RKO (cell line): ENCODE results near the gene LRRFIP1.

Source experiments
- DNase-seq: peaks from one replicate; pipeline ENCODE4 v3.0.0-alpha.2; 2016; ENCODE audit warnings: low spot score

The LRRFIP1 gene

DNA sequence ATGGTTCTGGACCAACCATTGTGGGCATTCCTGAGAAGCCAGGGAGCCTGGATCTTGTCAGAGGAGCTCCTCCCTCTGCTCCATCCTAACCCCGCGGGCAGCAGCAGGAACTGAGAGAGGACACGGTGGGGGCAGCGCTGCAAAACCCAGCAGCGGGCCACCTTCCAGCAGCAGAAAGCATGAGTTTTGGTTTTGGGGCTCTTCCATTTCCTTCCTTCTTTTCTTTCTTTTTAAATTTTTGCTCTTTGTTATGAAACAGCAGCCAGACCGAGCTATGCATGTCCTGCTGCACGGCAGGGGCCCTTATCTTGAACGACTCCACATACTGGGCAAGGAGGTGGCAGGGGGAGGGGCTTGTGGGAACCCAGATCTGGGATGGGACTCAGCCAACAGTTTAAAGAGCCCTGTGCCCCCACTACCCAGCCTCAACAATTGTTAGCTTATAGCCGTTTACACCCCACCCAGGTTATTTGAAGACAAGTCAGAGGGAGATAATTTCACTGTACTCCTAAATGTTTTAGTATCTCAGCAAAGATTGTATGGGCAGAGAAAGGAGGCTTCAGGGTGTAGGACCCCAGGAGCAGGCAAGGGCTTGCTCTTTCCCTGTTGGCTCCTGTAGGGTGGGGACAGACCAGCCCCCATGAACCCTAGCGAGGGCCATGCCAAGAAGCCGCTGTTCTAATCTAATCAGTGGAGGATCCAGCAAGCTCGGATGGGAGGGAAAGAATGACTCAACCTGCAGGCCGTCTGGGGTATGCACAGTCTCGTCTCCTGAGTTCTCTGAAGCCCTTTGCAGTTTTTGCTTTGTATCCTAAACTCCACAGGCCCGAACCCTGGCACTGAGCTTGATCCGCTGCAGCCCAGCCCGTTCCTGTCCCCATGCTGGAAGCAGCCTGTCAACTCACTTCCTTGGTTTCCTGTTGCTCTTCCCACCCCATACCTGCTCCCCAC is 75.3 kb downstream of the LRRFIP1 start:
- DNase-seq: no peak

DNA sequence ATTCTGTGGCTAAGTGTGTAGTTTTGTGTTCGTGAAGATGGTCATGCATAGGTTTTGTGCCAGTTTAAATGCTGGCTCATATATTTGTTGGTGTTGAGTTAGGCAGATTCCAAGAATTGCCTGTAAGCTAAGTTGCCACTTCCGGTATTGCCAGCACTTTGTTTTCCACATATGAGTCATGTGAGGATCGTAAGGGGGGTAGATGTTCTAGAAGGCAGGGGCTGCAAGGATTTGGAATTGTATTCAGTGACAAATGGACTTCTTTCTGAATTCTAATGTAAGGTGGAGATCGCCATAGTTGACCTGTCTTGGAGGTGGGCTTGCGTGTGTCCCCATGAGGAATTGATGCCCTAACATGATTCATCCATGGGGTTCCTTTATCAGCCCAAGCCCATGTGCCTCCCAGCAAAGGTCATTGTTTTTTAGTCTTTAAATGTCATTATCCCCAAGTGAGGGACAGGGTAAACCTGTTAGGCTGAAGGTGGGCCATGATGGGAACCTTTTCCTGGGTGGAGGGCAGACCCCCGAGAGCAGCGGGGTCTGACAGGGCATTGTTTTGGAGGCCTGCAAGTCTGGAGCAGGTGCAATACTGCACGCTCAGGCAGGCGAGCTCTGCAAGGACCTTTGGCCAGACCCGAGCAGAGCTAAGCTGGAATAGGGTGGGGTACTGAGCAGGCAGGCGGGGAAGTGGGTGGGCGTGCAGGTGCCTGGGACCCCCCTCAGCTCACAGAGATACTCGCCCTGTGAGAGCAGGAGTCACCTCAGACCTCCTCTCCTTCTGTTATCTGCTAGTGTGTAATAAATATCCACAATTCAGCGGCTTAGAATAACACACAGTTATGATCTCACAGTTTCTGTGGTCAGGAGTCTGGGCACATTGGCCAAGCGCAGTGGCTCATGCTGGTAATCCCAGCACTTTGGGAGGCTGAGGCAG is 77.4 kb downstream of the LRRFIP1 start:
- DNase-seq: peak; percentile 34

DNA sequence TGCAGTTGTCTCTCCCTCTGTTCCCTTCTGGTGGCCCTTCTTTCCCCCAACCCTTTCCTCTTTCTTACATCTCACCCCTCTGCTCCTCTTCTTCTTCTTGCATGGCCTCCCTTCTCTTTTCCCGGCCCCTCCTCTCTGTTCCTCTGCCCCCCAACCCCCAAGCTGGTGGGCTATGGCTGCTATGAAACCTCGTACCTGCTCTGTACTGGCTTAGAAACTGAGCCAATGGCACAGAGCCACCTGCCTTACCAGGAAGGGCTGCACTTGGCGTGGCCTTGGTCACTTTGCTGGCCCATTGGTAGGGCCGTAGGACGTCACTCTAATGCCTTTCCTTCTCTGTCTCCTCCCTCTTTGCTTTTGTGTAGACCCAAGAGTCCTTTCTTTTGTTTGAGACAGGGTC is 78.9 kb downstream of the LRRFIP1 start:
- DNase-seq: no peak

DNA sequence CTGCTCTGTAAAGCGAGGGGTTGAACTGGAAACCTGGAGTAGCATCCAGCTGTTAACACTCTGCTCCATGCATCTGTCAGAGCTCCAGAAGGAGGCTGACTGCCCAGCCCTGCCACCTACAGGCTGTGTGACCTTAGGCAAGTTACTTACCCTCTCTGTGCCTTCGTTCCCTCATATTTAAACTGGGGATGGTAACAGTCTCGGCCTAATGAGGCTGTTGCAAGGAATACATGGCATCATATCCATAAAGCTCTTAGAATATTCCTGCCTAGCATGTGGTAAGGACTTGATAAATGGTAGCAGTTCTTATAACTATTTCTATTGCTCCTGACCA is 80.6 kb downstream of the LRRFIP1 start:
- no peak for DNase-seq

DNA sequence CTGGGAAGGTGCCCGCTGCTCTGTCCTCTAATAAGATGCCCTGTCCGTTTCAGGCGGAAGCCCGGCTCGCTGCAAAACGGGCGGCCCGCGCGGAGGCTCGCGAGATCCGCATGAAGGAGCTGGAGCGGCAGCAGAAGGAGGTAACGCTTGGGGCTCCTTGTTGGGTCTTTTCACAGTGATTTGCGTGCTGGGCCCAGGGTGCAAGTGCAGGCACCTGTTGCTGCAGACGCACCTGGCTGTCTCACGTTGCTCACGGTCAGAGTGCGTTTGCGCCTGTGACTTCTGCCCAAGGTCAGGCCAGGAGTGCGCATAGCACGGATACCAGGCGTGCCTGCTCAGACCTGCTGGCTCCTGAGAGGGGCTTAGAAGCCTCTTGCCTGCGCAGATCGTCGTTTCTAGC is 81.1 kb downstream of the LRRFIP1 start:
- no peak for DNase-seq

DNA sequence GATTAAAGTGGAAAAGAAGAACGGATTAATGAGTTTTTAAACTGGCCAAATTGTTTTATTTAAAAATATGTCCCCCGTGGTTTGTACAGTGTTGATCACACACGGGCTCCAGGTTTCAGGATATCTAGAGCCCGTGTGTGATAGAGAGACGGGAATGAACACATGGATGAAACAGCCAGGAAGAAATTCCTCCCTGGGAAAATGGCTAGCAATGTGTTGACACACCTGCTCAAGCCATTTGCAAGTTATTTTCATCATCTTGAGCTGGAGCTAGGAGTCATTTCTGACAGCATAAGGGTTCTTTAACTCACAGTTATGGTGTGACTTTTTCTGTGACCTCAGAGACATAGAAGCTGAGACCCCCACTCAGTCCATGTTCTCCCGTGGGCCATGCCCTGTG is 81.6 kb downstream of the LRRFIP1 start:
- DNase-seq: no peak

DNA sequence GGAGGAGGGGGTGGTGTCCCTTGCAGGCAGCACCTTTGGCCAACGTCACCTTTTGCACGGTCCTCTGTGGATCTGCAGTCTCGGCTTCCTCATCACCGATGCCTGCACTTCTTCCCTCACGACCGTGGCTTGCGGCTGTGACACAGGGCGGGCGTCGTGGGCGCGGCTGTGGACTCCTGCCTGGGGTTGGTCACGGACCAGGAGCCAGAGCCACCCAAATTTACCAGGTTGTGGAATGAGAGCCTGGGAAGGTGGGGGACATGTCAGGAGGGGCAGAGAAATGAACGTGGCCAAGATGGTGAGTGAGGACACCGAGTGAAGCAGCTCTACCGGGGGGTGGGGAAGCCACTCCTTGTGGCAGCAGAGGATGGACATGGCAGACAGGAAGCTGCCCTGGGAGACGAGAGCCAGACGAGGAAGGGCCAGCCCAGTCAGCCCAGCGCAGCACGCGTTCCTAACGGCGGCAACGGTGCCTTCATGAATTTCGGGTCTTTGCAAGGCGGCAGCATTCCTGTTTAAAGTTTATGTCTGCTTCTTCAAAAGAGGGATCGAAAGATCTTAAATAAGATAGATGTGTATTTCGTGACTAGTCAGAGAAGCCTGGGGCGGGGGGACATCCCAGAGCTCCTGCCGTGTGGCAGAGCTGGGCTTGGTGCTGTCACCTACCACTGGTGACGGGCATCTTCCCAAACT is 84.2 kb downstream of the LRRFIP1 start:
- DNase-seq: no peak

DNA sequence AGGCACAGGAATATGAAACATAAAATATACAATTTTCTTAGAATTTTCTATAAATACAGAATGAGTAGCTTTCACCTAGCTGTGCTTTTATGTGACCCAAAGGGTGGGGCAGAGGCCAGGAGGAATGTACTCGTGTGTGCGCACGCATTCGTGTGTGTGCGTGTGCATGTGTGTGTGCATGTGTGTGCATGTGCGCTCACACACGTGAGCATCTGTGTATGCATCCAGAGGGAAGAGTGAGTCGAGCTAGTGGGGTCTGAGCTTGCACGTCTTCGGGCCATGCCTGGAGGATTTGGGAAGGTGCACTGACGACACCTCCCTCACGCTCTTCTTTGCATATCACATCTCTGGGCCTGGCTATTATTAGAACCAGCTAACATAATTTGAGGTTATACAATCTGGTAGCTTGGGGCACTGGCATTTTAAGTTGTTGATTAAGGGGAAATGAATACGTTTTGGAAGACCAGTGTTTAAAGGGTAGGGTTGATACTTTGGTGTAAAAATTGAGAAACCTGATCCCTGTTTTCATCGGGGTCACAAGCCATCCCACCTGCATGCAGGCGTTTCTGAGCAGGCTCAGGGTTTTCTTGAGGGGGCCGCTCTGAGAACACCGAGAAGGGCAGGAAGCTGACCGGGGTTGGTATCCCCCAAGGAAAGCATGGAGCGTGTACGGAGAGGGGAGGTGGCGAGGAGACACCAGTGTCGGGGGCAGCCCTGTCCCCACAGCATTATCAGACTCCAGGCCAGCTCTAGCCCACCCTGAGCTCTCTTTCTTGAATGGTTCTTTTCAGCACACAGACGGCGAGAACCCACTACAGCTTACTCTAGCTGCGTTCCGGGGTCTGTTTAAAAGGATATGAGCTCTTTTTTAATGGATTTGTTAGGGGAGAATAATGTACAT is 85.3 kb downstream of the LRRFIP1 start:
- DNase-seq: no peak

DNA sequence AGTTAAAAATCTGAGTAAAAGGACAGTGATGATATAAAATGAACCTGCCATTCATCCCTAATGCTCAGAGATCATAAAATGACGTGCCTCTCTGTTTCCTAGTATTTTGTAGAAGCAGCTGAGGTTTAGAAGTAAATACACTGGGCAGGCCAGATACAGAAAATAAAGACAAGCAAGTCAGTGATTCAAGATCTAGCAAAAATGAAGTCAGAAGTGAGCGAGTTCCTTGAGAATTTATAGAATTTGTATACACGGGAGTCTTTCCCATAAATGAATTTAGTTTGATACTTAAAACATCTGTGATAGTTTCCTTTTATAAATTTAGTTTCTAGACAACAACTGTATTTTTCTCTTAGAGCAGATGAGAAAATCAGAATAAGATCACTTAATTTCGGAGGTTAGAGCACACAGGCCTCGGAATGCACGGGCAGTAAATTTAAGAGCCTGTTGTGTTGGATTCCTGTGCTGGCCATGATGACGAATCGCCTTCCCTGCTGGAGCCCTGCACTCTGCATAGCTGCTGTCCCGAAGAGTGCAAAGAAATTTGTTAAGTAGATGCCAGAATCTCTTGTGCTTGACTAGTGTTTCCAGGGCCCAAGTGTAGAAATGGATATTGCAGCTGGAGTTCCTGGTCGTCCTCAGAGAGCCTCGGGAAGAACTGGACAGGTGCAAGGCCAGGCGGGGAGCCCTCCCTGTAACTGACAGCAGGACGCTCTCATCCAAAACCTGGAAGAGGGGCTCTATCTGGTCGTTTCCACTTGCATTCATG is 87.5 kb downstream of the LRRFIP1 start:
- DNase-seq: no peak

DNA sequence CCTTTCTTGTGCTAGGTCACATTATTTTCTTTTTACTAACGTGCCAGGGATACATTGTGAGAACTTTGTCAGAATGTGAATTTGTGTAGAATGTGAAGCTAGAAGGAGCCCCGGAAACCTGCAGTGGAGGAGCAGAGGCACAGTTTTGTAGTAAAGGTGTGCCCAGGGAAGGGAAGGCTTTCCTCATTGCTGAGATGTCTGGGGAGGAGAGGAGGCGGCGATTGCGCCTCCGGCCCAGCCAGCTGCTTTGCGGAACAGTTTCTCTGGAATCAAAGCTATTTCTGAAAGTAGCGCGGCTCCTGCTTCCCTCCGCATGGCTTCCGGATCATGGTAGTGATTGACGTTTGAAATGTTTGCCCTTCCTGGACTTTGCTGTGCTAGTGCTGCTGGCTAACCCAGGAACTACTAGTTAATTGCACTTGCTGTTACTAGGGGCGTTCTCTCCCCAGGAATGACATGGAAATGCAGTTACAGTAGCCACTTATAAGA is 88.1 kb downstream of the LRRFIP1 start:
- no peak for DNase-seq

DNA sequence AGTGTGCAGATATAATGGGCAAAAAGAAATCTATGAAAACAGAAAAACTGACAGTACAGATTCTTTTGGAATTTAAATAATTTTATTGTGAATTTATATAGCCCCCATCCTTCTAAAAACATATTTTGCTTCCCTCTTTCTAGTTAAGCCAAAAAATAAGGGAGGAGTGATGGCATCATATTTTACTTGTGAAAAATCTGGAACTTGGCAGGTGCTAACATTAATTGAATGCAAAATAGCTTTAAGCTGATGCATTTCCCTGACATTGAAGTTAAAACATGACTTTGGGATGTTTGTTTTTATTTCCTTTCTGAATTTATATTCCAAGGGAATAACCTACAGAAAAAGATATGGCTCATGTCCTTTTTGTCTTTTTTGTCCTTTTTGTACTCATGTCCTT is 88.6 kb downstream of the LRRFIP1 start:
- no peak for DNase-seq

DNA sequence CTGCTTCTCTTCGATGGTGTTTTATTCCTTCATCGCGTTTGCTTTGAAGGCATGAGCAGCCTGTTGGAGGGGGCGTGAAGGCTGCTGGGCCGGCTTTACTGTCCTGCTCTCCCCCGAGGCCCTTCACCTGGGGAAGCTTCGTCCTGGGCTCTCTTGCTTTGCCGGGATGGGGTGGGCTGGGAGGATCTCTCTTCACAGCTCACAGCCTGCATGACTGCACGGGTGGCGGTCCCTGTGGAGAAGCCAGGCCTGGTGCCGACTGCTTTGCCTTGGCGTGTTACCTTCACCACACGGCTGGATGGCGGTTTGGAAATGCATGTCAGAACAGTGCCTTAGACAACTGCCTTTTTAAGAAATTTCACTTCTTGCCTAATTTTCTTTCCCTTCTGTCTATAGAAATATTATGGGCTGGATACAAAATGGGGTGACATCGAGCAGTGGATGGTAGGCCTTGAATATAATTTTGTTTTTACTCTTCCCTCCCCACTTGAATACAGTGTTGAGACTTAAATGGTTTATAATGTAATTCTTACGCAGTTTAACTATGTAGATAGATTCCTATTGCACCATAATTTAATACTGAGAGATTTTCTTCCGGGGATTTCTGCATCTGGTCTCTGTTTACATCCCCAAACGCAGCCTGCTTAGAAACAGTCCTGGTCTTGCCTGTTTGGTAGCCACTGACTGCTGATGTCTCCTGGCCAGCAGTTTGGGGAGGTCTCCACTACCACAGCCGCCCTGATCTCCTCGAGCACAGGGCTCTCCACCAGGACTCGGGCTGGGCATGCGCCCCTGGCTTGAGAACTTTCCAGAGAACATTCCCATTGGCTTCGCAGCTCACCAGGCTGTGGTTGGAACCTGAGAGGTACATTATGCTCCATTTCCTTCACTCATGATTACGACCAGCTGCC is 90.2 kb downstream of the LRRFIP1 start:
- no peak for DNase-seq

DNA sequence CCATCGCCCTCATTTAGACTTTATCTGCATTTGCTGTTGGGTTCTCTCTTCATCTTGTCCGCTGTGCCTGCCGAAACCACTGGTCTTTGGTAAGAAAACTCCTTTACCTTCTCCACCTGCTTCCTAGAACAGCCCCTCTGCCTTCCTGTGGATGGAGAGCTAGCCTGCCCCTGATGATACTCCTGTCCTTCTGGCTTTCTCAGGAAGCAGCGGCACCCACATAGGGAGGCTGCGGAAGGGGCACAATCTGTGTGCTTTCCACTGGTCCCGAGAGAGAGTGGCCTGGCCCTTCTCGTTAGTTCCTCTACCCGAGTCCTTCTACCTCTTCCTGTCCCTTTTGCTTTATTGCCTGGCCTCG is 90.9 kb downstream of the LRRFIP1 start:
- no peak for DNase-seq

DNA sequence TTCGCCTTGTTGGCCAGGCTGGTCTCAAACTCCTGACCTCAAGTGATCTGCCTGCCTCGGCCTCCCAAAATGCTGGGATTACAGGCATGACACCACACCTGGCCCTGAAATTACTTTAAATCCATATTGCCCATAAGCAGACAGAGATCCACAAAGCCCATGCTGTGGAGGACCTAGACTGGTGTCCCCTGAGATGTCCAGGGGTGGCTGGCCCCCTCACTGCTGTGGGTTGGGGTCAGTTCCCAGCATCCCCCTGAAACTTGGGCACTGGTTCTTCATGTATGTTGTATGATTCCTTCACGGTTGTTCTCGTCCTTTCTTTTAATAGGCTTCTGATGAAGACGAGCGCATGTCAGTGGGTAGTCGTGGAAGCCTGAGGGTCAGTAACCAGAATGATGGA is 93.1 kb downstream of the LRRFIP1 start:
- DNase-seq: no peak

DNA sequence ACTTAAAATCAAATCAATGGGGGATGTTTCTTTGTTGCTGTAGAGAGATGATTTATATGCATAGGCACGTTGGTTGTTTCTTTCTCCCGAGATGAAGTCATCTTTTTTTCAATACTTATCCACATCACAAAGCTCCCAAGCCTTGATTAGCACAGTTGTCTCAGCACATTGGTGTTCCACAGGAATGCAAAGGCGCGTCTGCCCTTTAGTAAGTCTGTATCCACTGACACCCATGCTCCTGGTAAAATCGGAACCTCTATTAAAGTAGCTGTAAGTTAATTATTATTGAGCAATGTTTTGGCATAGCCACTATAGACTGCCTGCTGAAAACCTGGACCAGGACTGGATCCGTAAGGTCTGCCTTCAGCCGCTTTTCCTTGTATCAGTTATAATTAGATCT is 93.6 kb downstream of the LRRFIP1 start:
- no peak for DNase-seq

DNA sequence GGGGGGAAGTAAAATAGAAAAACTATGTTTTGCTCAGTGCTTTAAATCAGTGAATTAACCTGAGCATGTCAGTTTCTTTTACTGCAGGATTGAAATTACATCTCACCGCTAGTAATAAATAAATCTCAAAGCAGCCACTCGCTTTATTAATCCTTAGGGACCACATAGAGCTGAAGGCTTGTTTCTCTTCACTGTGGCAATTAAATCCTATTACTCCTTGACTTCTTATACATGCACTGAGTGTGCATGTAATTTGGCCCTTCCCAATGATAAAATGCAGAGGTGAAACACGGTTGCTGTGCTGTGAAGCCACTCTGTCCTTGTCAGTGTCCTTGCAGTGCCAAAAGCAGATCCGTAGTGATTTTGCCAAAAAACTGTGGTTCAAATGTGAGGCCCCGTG is 94.1 kb downstream of the LRRFIP1 start:
- no peak for DNase-seq

DNA sequence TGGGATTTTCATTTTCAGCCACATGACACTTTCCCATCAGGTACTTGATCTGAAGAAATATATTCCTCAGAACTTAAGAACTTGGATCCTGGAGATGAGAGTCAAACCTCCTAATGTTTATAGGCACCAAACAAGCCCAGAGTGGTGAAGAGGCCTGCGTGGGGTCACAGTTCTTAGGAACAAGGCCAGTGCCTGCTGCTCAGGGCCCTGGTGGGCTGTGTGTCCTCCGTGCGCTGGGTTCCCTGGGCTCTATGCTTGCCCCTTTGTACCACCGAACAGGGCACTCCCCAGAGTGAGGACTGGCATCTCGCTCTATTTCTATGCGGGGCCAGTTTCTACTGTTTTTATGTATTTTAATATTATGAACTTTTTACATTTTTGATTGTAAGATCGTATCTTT is 95.2 kb downstream of the LRRFIP1 start:
- no peak for DNase-seq

DNA sequence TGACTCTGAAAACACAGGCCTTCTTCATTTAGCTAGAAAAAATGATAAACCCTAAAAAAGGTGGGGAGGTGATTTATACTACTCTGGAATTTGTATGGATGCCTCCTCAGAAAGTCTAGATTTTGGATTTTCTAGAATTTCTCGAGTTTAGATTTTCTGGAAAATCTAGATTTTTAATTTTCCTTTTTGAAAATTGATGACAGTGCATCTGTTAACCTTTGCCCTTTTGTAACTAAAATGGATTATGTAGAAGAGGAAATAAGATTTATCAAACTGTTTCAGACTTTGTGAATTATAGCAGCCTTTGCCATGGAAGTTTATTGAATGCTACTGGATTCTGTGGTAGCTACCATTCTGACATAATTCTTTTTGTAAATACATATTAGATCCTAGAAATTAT is 95.6 kb downstream of the LRRFIP1 start:
- DNase-seq: no peak

DNA sequence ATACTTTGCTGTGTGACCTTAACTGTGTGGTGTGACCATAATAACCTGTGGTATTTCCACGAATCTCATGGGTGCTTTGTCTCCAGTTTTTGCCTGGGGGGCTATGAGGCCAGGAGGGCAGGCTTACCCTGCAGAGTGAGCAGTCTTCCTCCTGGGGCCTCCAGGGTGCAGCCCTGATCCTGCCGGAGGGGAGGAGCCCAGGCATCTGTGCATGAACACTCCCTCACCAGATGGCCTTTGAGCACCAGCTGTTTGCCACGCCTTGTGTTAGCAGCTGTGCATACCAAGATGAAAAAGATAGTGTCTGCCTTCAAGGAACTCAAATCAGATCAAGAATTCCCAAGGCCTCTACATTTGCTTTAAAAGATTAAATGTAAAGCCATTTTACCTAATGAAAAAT is 96.2 kb downstream of the LRRFIP1 start:
- DNase-seq: no peak
